HG02852 (cell line): ENCODE measurements around the gene GPR65.

Experiments used
- ATAC-seq: cut with Tn5 transposase; IDR thresholded peaks from one replicate; pipeline ENCODE4 v1.9.1; 2021; ENCODE audit warnings: mild to moderate bottlenecking, moderate library complexity; ENCODE audit not compliant: unreplicated experiment

Gene GPR65

DNA sequence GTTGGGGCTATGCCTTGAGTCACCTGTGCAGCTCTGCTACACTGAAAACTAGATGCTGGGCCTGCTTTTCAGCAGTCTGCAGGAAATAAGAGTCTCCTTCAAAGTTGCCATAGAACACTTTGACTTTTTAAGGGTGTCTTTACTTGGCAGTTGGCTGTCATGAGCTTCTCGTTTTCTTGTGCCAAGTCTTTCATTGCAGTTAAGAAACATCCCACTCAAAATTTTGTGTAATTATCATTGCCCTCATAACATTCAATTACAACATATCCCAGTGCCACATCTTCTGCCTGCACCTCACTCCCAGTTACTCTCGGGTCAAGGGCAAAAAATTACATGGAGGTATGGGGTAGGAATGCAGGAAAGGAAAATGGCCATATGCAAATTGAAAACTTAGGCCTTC is 29.1 kb downstream of the GPR65 start:
- no peak for ATAC-seq

DNA sequence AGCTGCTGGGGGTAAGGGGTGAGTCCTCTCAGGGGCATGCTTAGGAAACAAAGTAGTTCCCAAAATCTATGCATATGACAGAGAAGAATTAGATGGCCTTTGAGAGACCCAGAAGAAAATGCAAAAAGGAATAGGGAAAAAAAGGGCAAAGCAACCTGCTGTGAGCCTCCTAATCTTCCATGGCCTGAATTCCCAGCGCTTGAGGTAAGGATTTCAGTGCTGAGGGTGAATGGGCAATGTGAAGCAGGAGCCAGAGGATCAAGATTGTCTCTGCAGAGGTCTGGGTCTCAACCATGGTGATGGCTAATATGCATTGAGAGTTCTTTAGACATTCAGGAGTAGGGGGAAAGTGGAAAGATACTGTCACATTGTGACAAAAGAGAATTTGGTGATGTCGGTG is 31.5 kb downstream of the GPR65 start:
- no peak for ATAC-seq

- no peak for ATAC-seq
Measured at GRCh38 chr14:88037325-88037724, 32.4 kb downstream of the GPR65 start.

GRCh38 chr14:88039197-88039596 is 34.3 kb downstream of the GPR65 start:
- no peak for ATAC-seq

DNA sequence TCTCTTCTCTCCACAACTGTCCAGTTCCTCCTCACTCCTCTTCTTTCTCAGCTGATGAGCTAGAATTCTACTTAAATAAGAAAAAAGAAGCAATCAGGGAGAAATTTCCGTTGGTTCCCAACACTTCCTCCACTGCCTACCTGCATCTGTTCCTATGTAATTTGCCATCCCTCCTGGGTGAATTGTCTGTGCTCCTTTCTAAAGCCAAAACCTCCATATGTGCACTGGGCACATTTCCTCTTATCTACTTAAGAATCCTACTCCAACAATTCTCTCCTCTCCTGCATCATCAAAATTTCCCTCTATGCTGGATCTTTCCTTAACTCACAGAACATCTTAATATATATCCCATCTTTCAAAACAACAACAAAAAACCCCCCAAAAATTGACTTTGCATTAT is 35.2 kb downstream of the GPR65 start:
- ATAC-seq = no peak

- no peak for ATAC-seq
Measured at GRCh38 chr14:88043529-88044443, 38.9 kb downstream of the GPR65 start.

- ATAC-seq = no peak
Measured at GRCh38 chr14:88044444-88044758, 39.5 kb downstream of the GPR65 start.

- no peak for ATAC-seq
Measured at GRCh38 chr14:88044776-88045446, 40.0 kb downstream of the GPR65 start.

GRCh38 chr14:88045705-88046104 is 40.8 kb downstream of the GPR65 start:
- no peak for ATAC-seq

GRCh38 chr14:88048351-88048750 is 43.4 kb downstream of the GPR65 start:
- no peak for ATAC-seq

- ATAC-seq = no peak
Measured at GRCh38 chr14:88049266-88049665, 44.3 kb downstream of the GPR65 start.

- ATAC-seq = no peak
Measured at GRCh38 chr14:88049936-88050335, 45.0 kb downstream of the GPR65 start.

DNA sequence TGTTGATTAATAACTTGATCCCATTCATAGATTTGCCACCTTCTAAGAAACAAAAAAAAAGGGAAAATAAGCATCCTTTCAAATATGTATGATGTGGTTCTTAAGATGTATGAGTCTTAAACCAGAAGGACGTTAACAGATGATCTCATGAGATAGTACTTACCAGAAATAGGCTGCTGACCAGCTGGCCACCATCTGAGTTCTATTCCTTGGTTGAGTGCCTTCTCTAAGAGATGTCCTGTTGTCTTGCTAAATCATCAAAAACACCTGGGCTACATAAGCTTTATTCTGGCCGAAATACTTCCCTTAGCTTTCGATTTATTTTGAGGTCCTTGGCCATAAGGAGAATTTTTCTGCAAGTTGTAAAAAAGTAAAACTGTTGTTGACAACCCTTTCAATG is 55.6 kb downstream of the GPR65 start:
- no peak for ATAC-seq

GRCh38 chr14:88063811-88064210 is 58.9 kb downstream of the GPR65 start:
- ATAC-seq = no peak
